A549 (cell line): ENCODE measurements around the gene JMJD8. TPM values are rescaled to one million over a fixed set of nuclear protein-coding genes. Genes with fewer than 3 reads are reported as not detected.
A peak's percentile ranks its signal among the peaks of the same experiment; 100 is the strongest.

Source experiments
- ATAC-seq, 2 experiments: fragments of 200-7000 bp in 1 of 2; fragments of >200 bp in 1 of 2; cut with Nextera tagmentation in 1 of 2; cut with Tn5 transposase in 1 of 2; 3 replicates each; pipeline versions ENCODE4 v1.8.0 to v1.9.1; 2018 to 2020; ENCODE audit warnings: mild to moderate bottlenecking in 1 of 2, moderate library complexity in 1 of 2
- CTCF ChIA-PET: fragments of 300-600 bp; sonication (Branson Sonifier 250); formaldehyde crosslinking; extraction: SDS; loops from one replicate; lab custom pipeline; 2021; ENCODE audit warnings: antibody characterized with exemption, inconsistent platforms; lab: Yijun Ruan, JAX
- POLR2A ChIA-PET: fragments of 350-600 bp; formaldehyde crosslinking; extraction: SDS; loops from one replicate; lab custom pipeline; 2021; ENCODE audit warnings: antibody characterized with exemption, inconsistent platforms; lab: Yijun Ruan, JAX
- DNase-seq, 2 experiments: peaks; one replicate each; pipeline versions ENCODE4 v3.0.0 to v3.0.0-alpha.2; 2011 to 2016; ENCODE audit warnings: low read depth in 1 of 2, low spot score in 1 of 2
- FAIRE-seq: peaks from 2 replicates; lab custom pipeline; 2011; peaks lifted over from hg19 to GRCh38; lab: Jason Lieb, UNC
- H3K27ac ChIP-seq, 2 experiments: fragments of >200 bp; sonication (Bioruptor Twin); formaldehyde crosslinking; 3 replicates each; pipeline ENCODE4 v1.5.1; 2016 to 2017
- H3K4me1 ChIP-seq: fragments of >200 bp; sonication (Bioruptor Twin); formaldehyde crosslinking; 3 replicates; pipeline ENCODE4 v1.6.1; 2016
- H3K4me2 ChIP-seq: fragments of >200 bp; sonication (Bioruptor Twin); formaldehyde crosslinking; 3 replicates; pipeline ENCODE4 v1.6.1; 2016
- H3K4me3 ChIP-seq: fragments of >200 bp; sonication (Bioruptor Twin); formaldehyde crosslinking; 3 replicates; pipeline ENCODE4 v1.5.1; 2016
- H3K9me3 ChIP-seq: fragments of >200 bp; sonication (Bioruptor Twin); formaldehyde crosslinking; 3 replicates; pipeline ENCODE4 v1.6.1; 2016
- CBX8 ChIP-seq: fragments of 200-600 bp; sonication (generic); IDR thresholded peaks from 2 replicates; pipeline ENCODE4 v1.6.1; 2016
- CHD2 ChIP-seq: fragments of 150-350 bp; IDR thresholded peaks from 2 replicates; pipeline ENCODE4 v1.6.1; 2014; ENCODE audit warnings: low read length; ENCODE audit not compliant: partially characterized antibody
- CTCF ChIP-seq: fragments of >200 bp; sonication (Bioruptor Twin); formaldehyde crosslinking; IDR thresholded peaks from 3 replicates; pipeline ENCODE4 v1.5.1; 2016
- EP300 ChIP-seq, 2 experiments: fragments of >200 bp; sonication (Bioruptor Twin); formaldehyde crosslinking; IDR thresholded peaks; 2 replicates in 1 of 2; 3 replicates in 1 of 2; pipeline ENCODE4 v1.6.1; 2016 to 2017
- FOSB ChIP-seq: fragments of 250-450 bp; sonication (Bioruptor Pico); IDR thresholded peaks from 2 replicates; pipeline ENCODE4 v1.5.0; 2020; ENCODE audit warnings: mild to moderate bottlenecking, moderate library complexity
- FOXS1 ChIP-seq: fragments of 250-450 bp; sonication (Bioruptor Pico); IDR thresholded peaks from 2 replicates; pipeline ENCODE4 v1.5.0; 2020; ENCODE audit warnings: mild to moderate bottlenecking, moderate library complexity
- HOXA7 ChIP-seq: fragments of 250-450 bp; sonication (Bioruptor Pico); IDR thresholded peaks from 2 replicates; pipeline ENCODE4 v1.5.0; 2020; ENCODE audit warnings: mild to moderate bottlenecking, moderate library complexity
- KDM5A ChIP-seq: fragments of 200-600 bp; sonication (generic); IDR thresholded peaks from 2 replicates; pipeline ENCODE4 v1.6.1; 2016; ENCODE audit warnings: antibody characterized with exemption, mild to moderate bottlenecking
- MAFK ChIP-seq: fragments of 450-650 bp; IDR thresholded peaks from 2 replicates; pipeline ENCODE4 v1.6.1; 2014; ENCODE audit not compliant: partially characterized antibody
- MAX ChIP-seq: IDR thresholded peaks from 2 replicates; pipeline ENCODE4 v1.6.1; 2012
- MYC ChIP-seq: IDR thresholded peaks from 2 replicates; pipeline ENCODE4 v1.6.1; 2012; ENCODE audit warnings: mild to moderate bottlenecking, inconsistent platforms, low read length, improper control_type of control experiment, borderline replicate concordance
- PHF8 ChIP-seq: fragments of 200-600 bp; sonication (generic); IDR thresholded peaks from 2 replicates; pipeline ENCODE4 v1.6.1; 2016; ENCODE audit warnings: low read depth, mild to moderate bottlenecking, antibody characterized with exemption, moderate library complexity, borderline replicate concordance
- RARB ChIP-seq: fragments of 250-450 bp; sonication (Bioruptor Pico); IDR thresholded peaks from 2 replicates; pipeline ENCODE4 v1.8.0; 2021; ENCODE audit warnings: mild to moderate bottlenecking, moderate library complexity
- RNF2 ChIP-seq: fragments of 200-600 bp; sonication (generic); IDR thresholded peaks from 2 replicates; pipeline ENCODE4 v1.6.1; 2016; ENCODE audit warnings: low read depth, mild to moderate bottlenecking, antibody characterized with exemption, moderate library complexity, borderline replicate concordance
- TP53 ChIP-seq: fragments of 250-450 bp; sonication (Bioruptor Pico); IDR thresholded peaks from 2 replicates; pipeline ENCODE4 v1.5.0; 2021; ENCODE audit warnings: mild to moderate bottlenecking, moderate library complexity
- ZFP36 ChIP-seq: fragments of 450-650 bp; IDR thresholded peaks from 2 replicates; pipeline ENCODE4 v1.6.1; 2014; ENCODE audit warnings: borderline replicate concordance; ENCODE audit not compliant: partially characterized antibody
- WGBS: methylation state at CpG from one replicate; pipeline ENCODE4 v1.1.6; 2017; ENCODE audit errors: missing lambda C conversion rate; 5-methylcytosine and 5-hydroxymethylcytosine counted together
- polyA plus RNA-seq, 4 experiments: library from polyadenylated mRNA; depleted of rRNA in 3 of 4; stranded (reverse); fragments of >200 nt; fragmentation: RNase III in 1 of 4; extraction: RNeasy Plus Mini Kit Qiagen cat#74134 plus additional on column Dnase treatment in 1 of 4; gene quantifications; 2 replicates in 3 of 4; 3 replicates in 1 of 4; pipeline ENCODE4 v1.2.3, GENCODE V29; 2011 to 2017

JMJD8 gene
- polyA plus RNA-seq, 2 of the 4 experiments (the other 2 are of a cell fraction) = 37.5 to 72.6 TPM

GRCh38 chr16:648071-648780 lies 35.9 kb downstream of the JMJD8 start:
- DNase-seq = peak in 1 of 2 experiments; percentile 54
- FAIRE-seq = no peak
- POLR2A ChIA-PET = no interaction called here
- TF ChIP-seq MAX (no peak), CTCF (peak; percentile 38)
- peaks cover 43% of the 10 kb centered on the region for H3K4me1 ChIP-seq
- no peaks in the 10 kb centered on the region for H3K9me3 ChIP-seq
- ATAC-seq = peak in 1 of 2 experiments; percentile 3; a peak in 1 of 6 replicates
- peak overlapping the region; percentile 79 for H3K4me3 ChIP-seq
- H3K27ac ChIP-seq = peak overlapping the region; percentile 90 to 99
- peak overlapping the region; percentile 93 for H3K4me2 ChIP-seq
- CTCF ChIA-PET = interaction anchor here (1.0 to 6.1 kb wide), 11 partner anchors 8 to 77 kb away, joined by 3 to 64 read pairs (median 4); partner anchors contain the start of gene METTL26
- WGBS = 75% methylated on average over 17 of the region's 24 CpGs

GRCh38 chr16:647173-647902 lies 36.8 kb downstream of the JMJD8 start:
- ATAC-seq = no peak
- WGBS = 93% methylated on average over 21 of the region's 25 CpGs
- Histone ChIP-seq H3K4me1 (peaks cover 50% of the 10 kb centered on the region), H3K4me3 (no peak overlapping the region), H3K27ac (peak overlapping the region in 1 of 2 experiments; percentile 99; a peak in 2 of 6 replicates), H3K9me3 (no peaks in the 10 kb centered on the region), H3K4me2 (peak overlapping the region; percentile 93)
- ChIA-PET POLR2A (no interaction called here), CTCF (interaction anchor here (1.0 to 6.1 kb wide), 10 partner anchors 9 to 76 kb away, joined by 3 to 64 read pairs (median 4); partner anchors contain the start of gene METTL26)
- no peak for FAIRE-seq
- TF ChIP-seq FOSB (CRISPR knock-in tag) (no peak), MYC (no peak), PHF8 (no peak), HOXA7 (CRISPR knock-in tag) (no peak), CHD2 (no peak), RARB (CRISPR knock-in tag) (no peak), TP53 (CRISPR knock-in tag) (no peak), RNF2 (no peak), MAFK (no peak), EP300 (IDR thresholded peaks at IDR 0.05) (no peak), FOXS1 (no peak), KDM5A (no peak)
- no peak for DNase-seq

GRCh38 chr16:646679-647172 lies 37.4 kb downstream of the JMJD8 start:
- ChIA-PET POLR2A (no interaction called here), CTCF (interaction anchor here (1.4 to 2.3 kb wide), 5 partner anchors 8 to 19 kb away, joined by 5 to 8 read pairs (median 5); no protein-coding TSS in a partner anchor)
- Histone ChIP-seq H3K27ac (peak overlapping the region in 1 of 2 experiments; percentile 46; a peak in 3 of 6 replicates), H3K4me1 (peaks cover 50% of the 10 kb centered on the region), H3K4me3 (no peak overlapping the region), H3K4me2 (no peak overlapping the region), H3K9me3 (no peaks in the 10 kb centered on the region)
- WGBS = 90% methylated on average over 21 of the region's 22 CpGs
- DNase-seq (no peak), ATAC-seq (no peak)
- TF ChIP-seq CBX8 = no peak
- TF ChIP-seq ZFP36 = no peak
- no peak for TF ChIP-seq CHD2
- TF ChIP-seq, all 56 proteins: peak for 0
- FAIRE-seq = no peak
